ENCODE measurements around the gene ISYNA1. TPM values are rescaled to one million over a fixed set of nuclear protein-coding genes. Genes with fewer than 3 reads are reported as not detected.
A peak's percentile ranks its signal among the peaks of the same experiment; 100 is the strongest.

The ISYNA1 gene
- total RNA-seq, 2 donors from 2014 or later: 24.1 to 49.4 TPM

- H3K4me1 ChIP-seq: peaks cover 0 to 79% of the 10 kb centered on the region in 2 donors
- no peaks in the 10 kb centered on the region for H3K27me3 ChIP-seq
- DNase-seq (ENCODE audit: low spot score): no peak
- H3K9me3 ChIP-seq: no peaks in the 10 kb centered on the region
- H3K27ac ChIP-seq: peak overlapping the region in 1 of 2 donors; percentile 16
- TF ChIP-seq, protein P1, sequence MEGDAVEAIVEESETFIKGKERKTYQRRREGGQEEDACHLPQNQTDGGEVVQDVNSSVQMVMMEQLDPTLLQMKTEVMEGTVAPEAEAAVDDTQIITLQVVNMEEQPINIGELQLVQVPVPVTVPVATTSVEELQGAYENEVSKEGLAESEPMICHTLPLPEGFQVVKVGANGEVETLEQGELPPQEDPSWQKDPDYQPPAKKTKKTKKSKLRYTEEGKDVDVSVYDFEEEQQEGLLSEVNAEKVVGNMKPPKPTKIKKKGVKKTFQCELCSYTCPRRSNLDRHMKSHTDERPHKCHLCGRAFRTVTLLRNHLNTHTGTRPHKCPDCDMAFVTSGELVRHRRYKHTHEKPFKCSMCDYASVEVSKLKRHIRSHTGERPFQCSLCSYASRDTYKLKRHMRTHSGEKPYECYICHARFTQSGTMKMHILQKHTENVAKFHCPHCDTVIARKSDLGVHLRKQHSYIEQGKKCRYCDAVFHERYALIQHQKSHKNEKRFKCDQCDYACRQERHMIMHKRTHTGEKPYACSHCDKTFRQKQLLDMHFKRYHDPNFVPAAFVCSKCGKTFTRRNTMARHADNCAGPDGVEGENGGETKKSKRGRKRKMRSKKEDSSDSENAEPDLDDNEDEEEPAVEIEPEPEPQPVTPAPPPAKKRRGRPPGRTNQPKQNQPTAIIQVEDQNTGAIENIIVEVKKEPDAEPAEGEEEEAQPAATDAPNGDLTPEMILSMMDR (IDR thresholded peaks at IDR 0.05): no peak
- no peaks in the 10 kb centered on the region for H3K36me3 ChIP-seq
- no peak overlapping the region for H3K4me3 ChIP-seq
These were observed 14.5 kb downstream of the ISYNA1 start for GRCh38 chr19:18423258-18424020.

DNA sequence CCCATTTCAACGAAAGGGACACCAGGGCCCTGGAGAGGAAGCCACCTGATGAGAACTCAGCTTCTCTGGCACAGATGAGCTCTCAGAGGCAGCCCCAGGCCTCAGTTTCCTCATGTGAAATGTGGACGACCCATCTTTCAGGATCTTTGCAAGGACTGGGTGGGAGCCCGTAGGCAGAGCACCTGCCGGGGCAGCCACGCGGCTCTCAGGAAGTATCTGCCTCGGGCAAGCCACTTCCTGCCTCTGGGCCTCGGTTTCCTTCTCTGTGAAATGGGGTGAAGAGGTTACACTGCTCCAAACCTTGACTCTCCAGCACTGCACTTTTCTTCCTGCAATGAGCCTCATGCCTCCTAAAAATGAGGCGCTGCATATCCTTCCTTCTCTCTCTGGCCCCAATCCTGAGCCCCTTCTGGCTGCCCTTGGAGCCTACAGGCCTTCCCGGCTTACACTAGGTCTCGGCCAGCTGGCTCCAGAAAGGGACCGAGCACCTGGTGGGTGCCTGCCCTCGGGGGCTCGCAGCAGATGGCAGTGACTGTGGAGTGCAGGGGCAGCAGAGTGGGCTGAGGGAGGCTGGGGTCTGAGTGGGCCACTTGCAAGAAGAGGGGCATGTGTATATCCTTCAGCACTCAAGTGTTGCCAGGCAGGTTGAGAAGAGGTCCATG lies 15.3 kb downstream of the ISYNA1 start:
- DNase-seq (ENCODE audit: low spot score): no peak
- Histone ChIP-seq H3K27ac (no peak overlapping the region), H3K36me3 (no peaks in the 10 kb centered on the region), H3K27me3 (no peaks in the 10 kb centered on the region), H3K9me3 (no peaks in the 10 kb centered on the region), H3K4me3 (no peak overlapping the region), H3K4me1 (peaks cover 0 to 83% of the 10 kb centered on the region in 2 donors)
- TF ChIP-seq, protein P1 (IDR thresholded peaks at IDR 0.05): no peak

DNA sequence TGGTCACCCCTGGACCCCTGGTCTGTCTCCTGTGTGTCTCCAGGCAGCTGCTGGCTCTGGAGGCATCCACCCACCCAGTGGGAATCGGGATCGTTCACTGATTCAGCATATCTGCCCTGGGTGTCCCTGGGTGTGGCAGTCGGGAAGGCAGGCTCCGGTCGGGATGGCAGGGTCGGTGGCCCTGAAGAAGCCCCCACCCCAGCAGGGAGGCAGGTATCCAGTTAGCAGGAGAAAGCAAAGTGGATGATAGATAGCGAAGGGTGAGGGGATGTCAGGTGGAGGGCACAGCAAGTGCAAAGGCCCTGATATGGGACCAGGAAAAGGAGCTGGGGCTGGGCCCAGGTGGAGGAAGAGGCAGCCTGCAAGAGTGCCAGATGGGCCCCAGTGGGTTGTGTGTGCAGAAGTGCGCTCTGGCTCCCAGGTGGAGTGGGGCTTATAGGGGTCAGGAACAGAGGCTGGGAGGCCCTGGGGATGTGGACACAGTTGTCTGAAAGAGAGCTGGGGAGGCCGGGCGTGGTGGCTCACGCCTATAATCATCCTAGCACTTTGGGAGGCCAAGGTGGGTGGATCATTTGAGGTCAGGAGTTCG lies 16.5 kb downstream of the ISYNA1 start:
- peaks cover 0 to 86% of the 10 kb centered on the region in 2 donors for H3K4me1 ChIP-seq
- no peaks in the 10 kb centered on the region for H3K27me3 ChIP-seq
- no peaks in the 10 kb centered on the region for H3K9me3 ChIP-seq
- H3K4me3 ChIP-seq: no peak overlapping the region
- TF ChIP-seq, protein P1 (IDR thresholded peaks at IDR 0.05): no peak
- no peak overlapping the region for H3K27ac ChIP-seq
- DNase-seq (ENCODE audit: low spot score): no peak
- no peaks in the 10 kb centered on the region for H3K36me3 ChIP-seq

DNA sequence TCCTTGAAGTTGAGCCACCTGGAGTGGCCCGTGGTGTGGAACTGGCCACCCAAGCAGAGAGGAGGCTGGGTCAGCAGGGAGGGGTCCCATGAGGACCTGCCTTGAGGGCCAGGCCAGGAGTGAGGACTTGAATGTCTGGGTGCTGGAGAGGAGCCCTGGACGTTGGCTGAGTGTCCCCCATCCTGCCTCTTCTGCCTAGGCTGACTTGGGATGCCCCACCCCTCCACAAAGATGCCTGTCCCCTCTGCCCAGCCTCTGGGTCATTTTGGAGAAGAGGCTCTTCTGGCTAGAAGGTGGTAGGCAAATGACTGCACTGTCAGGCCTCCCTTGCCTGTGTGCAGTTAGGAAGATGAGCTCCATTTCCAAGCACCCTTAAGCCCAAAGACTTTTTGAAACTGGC lies 17.0 kb downstream of the ISYNA1 start:
- DNase-seq (ENCODE audit: low spot score): no peak
- Histone ChIP-seq H3K4me3 (no peak overlapping the region), H3K4me1 (peaks cover 0 to 86% of the 10 kb centered on the region in 2 donors), H3K36me3 (no peaks in the 10 kb centered on the region), H3K27me3 (no peaks in the 10 kb centered on the region), H3K9me3 (no peaks in the 10 kb centered on the region), H3K27ac (peak overlapping the region in 1 of 2 donors; percentile 92)
- TF ChIP-seq, protein P1 (IDR thresholded peaks at IDR 0.05): no peak

DNA sequence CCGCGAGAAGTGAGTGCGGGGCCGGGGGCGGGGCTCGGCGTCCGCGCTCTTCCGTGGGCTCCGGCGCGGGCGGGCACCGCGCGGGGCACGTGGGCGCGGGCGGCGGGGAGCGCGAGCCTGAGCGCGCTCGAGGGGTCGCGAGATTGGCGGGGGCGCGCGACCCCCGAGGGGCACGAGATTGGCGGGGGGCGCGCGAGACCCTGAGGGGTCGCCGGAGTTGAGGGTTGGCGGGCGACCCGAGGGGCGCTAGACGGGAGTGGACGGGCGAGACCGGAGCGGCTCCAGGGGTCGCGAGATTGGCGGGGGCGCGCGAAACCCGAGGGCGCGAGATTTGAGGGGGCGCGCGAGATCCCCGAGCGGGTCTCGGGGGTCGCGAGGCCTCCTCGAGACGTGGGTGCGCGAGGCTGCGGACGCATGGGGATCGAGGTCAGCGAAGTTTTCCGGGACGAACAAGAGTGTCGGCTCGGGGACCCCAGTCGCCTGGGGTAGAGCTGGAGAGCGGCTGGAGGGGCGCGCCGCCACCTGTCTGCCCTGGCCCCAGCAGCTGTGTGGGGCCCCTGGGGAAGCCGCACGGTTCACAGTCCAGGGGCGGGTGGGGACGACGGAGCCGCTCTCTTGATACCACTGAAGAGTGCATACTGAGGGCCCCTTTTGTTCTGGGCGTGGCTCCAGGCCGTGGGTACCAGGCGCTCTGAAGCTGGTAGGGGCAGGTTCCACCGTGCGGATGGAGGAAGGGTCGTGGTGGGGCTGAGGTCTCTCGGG lies 18.1 kb downstream of the ISYNA1 start:
- no peaks in the 10 kb centered on the region for H3K36me3 ChIP-seq
- peak overlapping the region; percentile 92 to 96 for H3K27ac ChIP-seq
- no peaks in the 10 kb centered on the region for H3K27me3 ChIP-seq
- H3K4me1 ChIP-seq: peaks cover 0 to 85% of the 10 kb centered on the region in 2 donors
- H3K9me3 ChIP-seq: no peaks in the 10 kb centered on the region
- TF ChIP-seq, protein P1 (IDR thresholded peaks at IDR 0.05): no peak
- no peak for DNase-seq (ENCODE audit: low spot score)
- H3K4me3 ChIP-seq: peak overlapping the region; percentile 59 to 74

Measured in right atrium auricular region (tissue), 2 donors.